HEK293 (cell line): Measurements from ENCODE around the gene TEDDM1.

Source experiments
- CTCF ChIA-PET: fragments of 350-600 bp; formaldehyde crosslinking; extraction: SDS; loops from one replicate; lab custom pipeline; 2021; ENCODE audit warnings: antibody characterized with exemption; lab: Yijun Ruan, JAX
- POLR2A ChIA-PET: fragments of 300-600 bp; formaldehyde crosslinking; extraction: SDS; loops from one replicate; lab custom pipeline; 2020; ENCODE audit warnings: antibody characterized with exemption, inconsistent platforms; lab: Yijun Ruan, JAX
- H3K27ac ChIP-seq: fragments of 200-500 bp; sonication (Bioruptor generic); 2 replicates; pipeline ENCODE4 v1.5.1; 2014; ENCODE audit warnings: low read depth, low read length, control low read depth, inconsistent platforms; ENCODE audit errors: extremely low read depth
- H3K36me3 ChIP-seq, 2 experiments: fragments of 200-500 bp in 1 of 2; sonication (Bioruptor generic) in 1 of 2; 1 replicate in 1 of 2; 2 replicates in 1 of 2; pipeline ENCODE4 v1.5.1; 2014 to 2017; ENCODE audit warnings: inconsistent platforms in 2 of 2, low read length in 2 of 2; ENCODE audit not compliant: control insufficient read depth in 2 of 2, insufficient read depth in 1 of 2
- H3K4me1 ChIP-seq: fragments of 200-500 bp; sonication (Bioruptor generic); 2 replicates; pipeline ENCODE4 v1.5.1; 2014; ENCODE audit warnings: mild to moderate bottlenecking, low read length, inconsistent platforms; ENCODE audit not compliant: control insufficient read depth, insufficient read depth
- H3K4me3 ChIP-seq: 2 replicates; pipeline ENCODE4 v1.5.1; 2011; ENCODE audit warnings: low read depth, mild to moderate bottlenecking, control low read depth, low read length, moderate library complexity
- H3K9me3 ChIP-seq: fragments of 200-500 bp; sonication (Bioruptor generic); 2 replicates; pipeline ENCODE4 v1.5.1; 2014; ENCODE audit warnings: low read depth, low read length, inconsistent platforms; ENCODE audit not compliant: control insufficient read depth, insufficient read depth
- EGR2 ChIP-seq: fragments of 450-650 bp; formaldehyde crosslinking; IDR thresholded peaks from 2 replicates; pipeline ENCODE4 v1.5.1; 2016; ENCODE audit warnings: low read depth, missing biosample characterization, missing genetic modification characterization
- KLF7 ChIP-seq: fragments of 450-650 bp; formaldehyde crosslinking; IDR thresholded peaks from 2 replicates; pipeline ENCODE4 v1.5.1; 2016; ENCODE audit warnings: missing biosample characterization, missing genetic modification characterization, borderline replicate concordance
- OSR2 ChIP-seq: fragments of 450-650 bp; formaldehyde crosslinking; IDR thresholded peaks from 2 replicates; pipeline ENCODE4 v1.5.1; 2016; ENCODE audit warnings: missing biosample characterization, missing genetic modification characterization
- PRDM1 ChIP-seq: fragments of 450-650 bp; formaldehyde crosslinking; IDR thresholded peaks from 2 replicates; pipeline ENCODE4; 2016; ENCODE audit warnings: missing biosample characterization, missing genetic modification characterization
- SP7 ChIP-seq: fragments of 450-650 bp; formaldehyde crosslinking; IDR thresholded peaks from 2 replicates; pipeline ENCODE4 v1.5.1; 2016; ENCODE audit warnings: missing biosample characterization, missing genetic modification characterization
- TRIM28 ChIP-seq: IDR thresholded peaks from 2 replicates; pipeline ENCODE4 v1.6.1; 2011; ENCODE audit warnings: low read length, control low read depth, borderline replicate concordance
- ZBTB21 ChIP-seq: fragments of 450-650 bp; formaldehyde crosslinking; IDR thresholded peaks from 2 replicates; pipeline ENCODE4 v1.5.1; 2017; ENCODE audit warnings: missing biosample characterization, missing genetic modification characterization
- ZFHX2 ChIP-seq: fragments of 450-650 bp; formaldehyde crosslinking; conservative IDR thresholded peaks from 2 replicates; pipeline ENCODE4 v1.5.1; 2016; ENCODE audit warnings: missing biosample characterization, missing genetic modification characterization
- ZFP41 ChIP-seq: fragments of 450-650 bp; formaldehyde crosslinking; IDR thresholded peaks from 2 replicates; pipeline ENCODE4 v1.5.1; 2016; ENCODE audit warnings: missing biosample characterization, missing genetic modification characterization, borderline replicate concordance
- ZNF155 ChIP-seq: fragments of 450-650 bp; formaldehyde crosslinking; IDR thresholded peaks from 2 replicates; pipeline ENCODE4 v1.5.1; 2016; ENCODE audit warnings: missing biosample characterization, missing genetic modification characterization
- ZNF184 ChIP-seq: fragments of 450-650 bp; IDR thresholded peaks from 2 replicates; pipeline ENCODE4 v1.5.1; 2018; ENCODE audit warnings: missing biosample characterization, mild to moderate bottlenecking, missing genetic modification characterization
- ZNF2 ChIP-seq: fragments of 450-650 bp; formaldehyde crosslinking; IDR thresholded peaks from 2 replicates; pipeline ENCODE4 v1.5.1; 2016; ENCODE audit warnings: missing biosample characterization, missing genetic modification characterization
- ZNF211 ChIP-seq: fragments of 450-650 bp; formaldehyde crosslinking; IDR thresholded peaks from 2 replicates; pipeline ENCODE4 v1.5.1; 2016; ENCODE audit warnings: low read depth, missing biosample characterization, missing genetic modification characterization
- ZNF214 ChIP-seq: fragments of 450-650 bp; formaldehyde crosslinking; IDR thresholded peaks from 2 replicates; pipeline ENCODE4 v1.5.1; 2017; ENCODE audit warnings: missing biosample characterization, mild to moderate bottlenecking, missing genetic modification characterization, borderline replicate concordance
- ZNF354C ChIP-seq: fragments of 450-650 bp; formaldehyde crosslinking; IDR thresholded peaks from 2 replicates; pipeline ENCODE4 v1.5.1; 2016; ENCODE audit warnings: missing biosample characterization, missing genetic modification characterization, low read depth, borderline replicate concordance
- ZNF529 ChIP-seq: fragments of 450-650 bp; formaldehyde crosslinking; IDR thresholded peaks from 2 replicates; pipeline ENCODE4 v1.5.1; 2017; ENCODE audit warnings: missing genetic modification characterization, missing biosample characterization; ENCODE audit not compliant: insufficient replicate concordance
- ZNF530 ChIP-seq: fragments of 450-650 bp; formaldehyde crosslinking; IDR thresholded peaks from 2 replicates; pipeline ENCODE4 v1.5.1; 2016; ENCODE audit warnings: low read depth, missing biosample characterization, missing genetic modification characterization
- ZNF660 ChIP-seq: fragments of 450-650 bp; IDR thresholded peaks from 2 replicates; pipeline ENCODE4 v1.5.1; 2018; ENCODE audit warnings: missing biosample characterization, mild to moderate bottlenecking, missing genetic modification characterization
- ZNF677 ChIP-seq: fragments of 450-650 bp; IDR thresholded peaks from 2 replicates; pipeline ENCODE4 v1.5.0; 2018; ENCODE audit warnings: missing biosample characterization, mild to moderate bottlenecking, missing genetic modification characterization, moderate library complexity
- ZXDB ChIP-seq: fragments of 450-650 bp; formaldehyde crosslinking; IDR thresholded peaks from 2 replicates; pipeline ENCODE4 v1.5.1; 2016; ENCODE audit warnings: missing biosample characterization, missing genetic modification characterization
- TF ChIP-seq, protein P1 (sequence below): fragments of 450-650 bp; formaldehyde crosslinking; IDR thresholded peaks from 2 replicates; pipeline ENCODE4 v1.5.1; 2016; ENCODE audit warnings: missing biosample characterization, missing genetic modification characterization
- TF ChIP-seq, protein P2 (sequence below): fragments of 450-650 bp; formaldehyde crosslinking; IDR thresholded peaks from 2 replicates; pipeline ENCODE4 v1.5.1; 2016; ENCODE audit warnings: missing biosample characterization, missing genetic modification characterization

Gene TEDDM1

DNA sequence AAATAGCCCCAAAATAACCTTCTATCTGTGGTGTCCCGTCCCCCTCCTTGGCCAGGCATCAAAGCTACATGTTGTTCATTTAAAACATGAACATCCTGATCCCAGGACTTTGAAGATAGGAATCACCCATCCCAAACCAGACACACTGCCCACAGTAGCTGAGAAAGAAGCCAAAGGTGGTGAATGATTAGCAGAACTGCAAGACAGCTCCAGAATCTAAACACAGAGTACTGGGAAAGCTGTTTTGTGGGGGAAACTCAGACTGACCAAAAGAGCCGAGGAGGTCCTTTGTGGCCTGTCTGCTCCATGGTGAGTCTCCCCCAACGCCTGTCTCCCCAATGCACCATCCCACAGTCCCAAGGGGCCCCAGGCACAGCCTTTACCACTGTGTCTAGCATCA, 7.3 kb upstream of the TEDDM1 start (continued):
- no peak for TF ChIP-seq ZNF155
- no peak for TF ChIP-seq ZNF2 (tag by site-specific recombination)
- no peak for TF ChIP-seq ZNF530
- no peak for TF ChIP-seq OSR2 (tag by site-specific recombination)
- TF ChIP-seq ZNF214 (tag by site-specific recombination) = no peak
- TF ChIP-seq ZNF677 (tag by site-specific recombination) = no peak
- TF ChIP-seq ZNF354C (tag by site-specific recombination) = no peak
- no peak for TF ChIP-seq PRDM1 (tag by site-specific recombination)
- TF ChIP-seq ZFP41 = no peak

DNA sequence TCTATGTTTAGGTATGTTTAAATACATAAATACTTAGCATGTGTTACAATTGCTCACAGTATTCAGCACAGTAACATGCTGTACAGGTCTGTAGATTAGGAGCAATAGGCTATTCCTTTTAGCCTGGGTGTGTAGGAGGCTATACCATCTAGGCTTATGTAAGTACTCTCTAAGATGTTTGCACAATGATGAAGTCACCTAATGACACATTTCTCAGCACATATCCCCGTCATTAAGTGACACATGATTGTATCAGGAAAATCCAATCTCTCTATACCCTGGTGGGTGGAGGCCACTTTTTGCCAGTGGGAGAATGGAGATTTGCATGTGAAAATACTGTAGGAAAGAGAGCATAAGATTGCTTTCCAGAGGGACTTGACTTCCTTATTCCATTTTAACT, 5.5 kb upstream of the TEDDM1 start:
- peak; percentile 79 for TF ChIP-seq EGR2
- TF ChIP-seq, protein P1, sequence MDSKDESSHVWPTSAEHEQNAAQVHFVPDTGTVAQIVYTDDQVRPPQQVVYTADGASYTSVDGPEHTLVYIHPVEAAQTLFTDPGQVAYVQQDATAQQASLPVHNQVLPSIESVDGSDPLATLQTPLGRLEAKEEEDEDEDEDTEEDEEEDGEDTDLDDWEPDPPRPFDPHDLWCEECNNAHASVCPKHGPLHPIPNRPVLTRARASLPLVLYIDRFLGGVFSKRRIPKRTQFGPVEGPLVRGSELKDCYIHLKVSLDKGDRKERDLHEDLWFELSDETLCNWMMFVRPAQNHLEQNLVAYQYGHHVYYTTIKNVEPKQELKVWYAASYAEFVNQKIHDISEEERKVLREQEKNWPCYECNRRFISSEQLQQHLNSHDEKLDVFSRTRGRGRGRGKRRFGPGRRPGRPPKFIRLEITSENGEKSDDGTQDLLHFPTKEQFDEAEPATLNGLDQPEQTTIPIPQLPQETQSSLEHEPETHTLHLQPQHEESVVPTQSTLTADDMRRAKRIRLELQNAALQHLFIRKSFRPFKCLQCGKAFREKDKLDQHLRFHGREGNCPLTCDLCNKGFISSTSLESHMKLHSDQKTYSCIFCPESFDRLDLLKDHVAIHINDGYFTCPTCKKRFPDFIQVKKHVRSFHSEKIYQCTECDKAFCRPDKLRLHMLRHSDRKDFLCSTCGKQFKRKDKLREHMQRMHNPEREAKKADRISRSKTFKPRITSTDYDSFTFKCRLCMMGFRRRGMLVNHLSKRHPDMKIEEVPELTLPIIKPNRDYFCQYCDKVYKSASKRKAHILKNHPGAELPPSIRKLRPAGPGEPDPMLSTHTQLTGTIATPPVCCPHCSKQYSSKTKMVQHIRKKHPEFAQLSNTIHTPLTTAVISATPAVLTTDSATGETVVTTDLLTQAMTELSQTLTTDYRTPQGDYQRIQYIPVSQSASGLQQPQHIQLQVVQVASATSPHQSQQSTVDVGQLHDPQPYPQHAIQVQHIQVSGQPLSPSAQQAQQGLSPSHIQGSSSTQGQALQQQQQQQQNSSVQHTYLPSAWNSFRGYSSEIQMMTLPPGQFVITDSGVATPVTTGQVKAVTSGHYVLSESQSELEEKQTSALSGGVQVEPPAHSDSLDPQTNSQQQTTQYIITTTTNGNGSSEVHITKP (tag by site-specific recombination) = peak; percentile 70
- TF ChIP-seq SP7 (tag by site-specific recombination) = peak; percentile 82
- peak; percentile 83 for TF ChIP-seq ZFHX2 (tag by site-specific recombination)
- no peak for TF ChIP-seq ZNF529 (tag by site-specific recombination)
- TF ChIP-seq ZNF660 (tag by site-specific recombination) = 0 out of 2 replicates have a peak, but pooled peaks have one; percentile 22
- TF ChIP-seq, protein P2, sequence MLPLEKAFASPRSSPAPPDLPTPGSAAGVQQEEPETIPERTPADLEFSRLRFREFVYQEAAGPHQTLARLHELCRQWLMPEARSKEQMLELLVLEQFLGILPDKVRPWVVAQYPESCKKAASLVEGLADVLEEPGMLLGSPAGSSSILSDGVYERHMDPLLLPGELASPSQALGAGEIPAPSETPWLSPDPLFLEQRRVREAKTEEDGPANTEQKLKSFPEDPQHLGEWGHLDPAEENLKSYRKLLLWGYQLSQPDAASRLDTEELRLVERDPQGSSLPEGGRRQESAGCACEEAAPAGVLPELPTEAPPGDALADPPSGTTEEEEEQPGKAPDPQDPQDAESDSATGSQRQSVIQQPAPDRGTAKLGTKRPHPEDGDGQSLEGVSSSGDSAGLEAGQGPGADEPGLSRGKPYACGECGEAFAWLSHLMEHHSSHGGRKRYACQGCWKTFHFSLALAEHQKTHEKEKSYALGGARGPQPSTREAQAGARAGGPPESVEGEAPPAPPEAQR = no peak
- TF ChIP-seq ZNF184 (tag by site-specific recombination) = 0 out of 2 replicates have a peak, but pooled peaks have one; percentile 30
- TF ChIP-seq KLF7 (tag by site-specific recombination) = no peak
- TF ChIP-seq ZNF211 (tag by site-specific recombination) = 0 out of 2 replicates have a peak, but pooled peaks have one; percentile 31
- peak; percentile 83 for TF ChIP-seq ZBTB21 (tag by site-specific recombination)
- no peak for TF ChIP-seq ZXDB (tag by site-specific recombination)
- no peak for TF ChIP-seq TRIM28
- Histone ChIP-seq H3K4me1 (no peaks in the 10 kb centered on the region), H3K9me3 (no peaks in the 10 kb centered on the region), H3K27ac (no peak overlapping the region), H3K36me3 (no peaks in the 10 kb centered on the region), H3K4me3 (no peak overlapping the region)
- POLR2A ChIA-PET = no interaction called here
- CTCF ChIA-PET = interaction anchor here (0.8 kb wide), 1 partner anchor 262 kb away, joined by 4 read pairs; no protein-coding TSS in a partner anchor
